Activated CD4-positive, alpha-beta T cell treated with anti-CD3 and anti-CD28 coated beads for 36 hours (primary cell): Measurements from ENCODE around the gene ECM2. TPM values are rescaled to one million over a fixed set of nuclear protein-coding genes. Genes with fewer than 3 reads are reported as not detected.

Experiments
- ATAC-seq: fragments of 200-7000 bp; cut with Tn5 transposase; one replicate; pipeline ENCODE4 v1.10.0; 2021; ENCODE audit warnings: mild to moderate bottlenecking, moderate library complexity
- CTCF ChIA-PET: fragments of 350-600 bp; sonication (Branson Sonifier 250); formaldehyde crosslinking; loops from one replicate; lab custom pipeline; 2021; ENCODE audit warnings: antibody characterized with exemption; lab: Charles Lee
- POLR2A ChIA-PET: fragments of 350-600 bp; sonication (Branson Sonifier 250); formaldehyde crosslinking; loops from one replicate; lab custom pipeline; 2021; ENCODE audit warnings: antibody characterized with exemption, inconsistent platforms; lab: Charles Lee
- DNase-seq: peaks from one replicate; pipeline ENCODE4 v3.0.0-alpha.2; 2020
- H3K27ac Mint-ChIP-seq: one replicate; pipeline ENCODE4 v1.8.0; 2021; ENCODE audit warnings: mixed read lengths
- H3K27me3 Mint-ChIP-seq: one replicate; pipeline ENCODE4 v1.8.0; 2021; ENCODE audit warnings: mixed read lengths
- H3K36me3 Mint-ChIP-seq: one replicate; pipeline ENCODE4 v1.8.0; 2021; ENCODE audit warnings: low read depth, mixed read lengths
- H3K4me1 Mint-ChIP-seq: one replicate; pipeline ENCODE4 v1.8.0; 2021; ENCODE audit warnings: mixed read lengths
- H3K4me3 Mint-ChIP-seq: one replicate; pipeline ENCODE4 v1.8.0; 2021; ENCODE audit warnings: mild to moderate bottlenecking, moderate library complexity, mixed read lengths
- H3K9me3 Mint-ChIP-seq: one replicate; pipeline ENCODE4 v1.8.0; 2021; ENCODE audit warnings: low read depth, mixed read lengths
- intact Hi-C, 2 experiments: fragments of 100-400 bp; cut with DNase I in 1 of 2; cut with micrococcal nuclease in 1 of 2; formaldehyde crosslinking; loops; one replicate each; pipeline versions ENCODE4 v1.14.2 to v1.15.1; 2022 to 2024; cut with DNase I, micrococcal nuclease
- total RNA-seq, 2 experiments: library from RNA; stranded (reverse); gene quantifications; one replicate each; pipeline ENCODE4 v1.2.3, GENCODE V29; 2021

ECM2 gene
- total RNA-seq, 2 experiments from 2014 or later, result not detected

- POLR2A ChIA-PET, result no interaction called here
- Mint-ChIP-seq H3K9me3 (no peaks in the 10 kb centered on the region), H3K27ac (no peak overlapping the region), H3K4me3 (no peak overlapping the region), H3K4me1 (no peaks in the 10 kb centered on the region), H3K36me3 (no peaks in the 10 kb centered on the region), H3K27me3 (no peaks in the 10 kb centered on the region)
- CTCF ChIA-PET, result no interaction called here
- ATAC-seq (no peak), DNase-seq (no peak)
- intact Hi-C loops, result no loop called here
Observed at GRCh38 chr9:92525306-92525705, 10.5 kb downstream of the ECM2 start.

- ChIA-PET POLR2A (no interaction called here), CTCF (no interaction called here)
- Mint-ChIP-seq H3K9me3 (no peaks in the 10 kb centered on the region), H3K27me3 (no peaks in the 10 kb centered on the region), H3K4me3 (no peak overlapping the region), H3K36me3 (no peaks in the 10 kb centered on the region), H3K4me1 (no peaks in the 10 kb centered on the region), H3K27ac (no peak overlapping the region)
- DNase-seq (no peak), ATAC-seq (no peak)
- intact Hi-C loops, result no loop called here
Observed at GRCh38 chr9:92524881-92525280, 10.9 kb downstream of the ECM2 start.

GRCh38 chr9:92522983-92523970 is 12.5 kb downstream of the ECM2 start:
- H3K4me1 Mint-ChIP-seq, result no peaks in the 10 kb centered on the region
- DNase-seq (no peak), ATAC-seq (no peak)
- POLR2A ChIA-PET, result no interaction called here
- H3K4me3 Mint-ChIP-seq, result no peak overlapping the region
- CTCF ChIA-PET, result interaction anchor here (1.2 kb wide), 1 partner anchor 13 kb away, joined by 3 read pairs; the partner anchor contains the start of gene ECM2
- intact Hi-C loops, result no loop called here
- no peaks in the 10 kb centered on the region for H3K27me3 Mint-ChIP-seq
- H3K36me3 Mint-ChIP-seq, result no peaks in the 10 kb centered on the region
- no peak overlapping the region for H3K27ac Mint-ChIP-seq
- H3K9me3 Mint-ChIP-seq, result no peaks in the 10 kb centered on the region

- no peak for DNase-seq
- Mint-ChIP-seq H3K4me1 (no peaks in the 10 kb centered on the region), H3K4me3 (no peak overlapping the region), H3K27ac (no peak overlapping the region), H3K9me3 (no peaks in the 10 kb centered on the region), H3K36me3 (no peaks in the 10 kb centered on the region), H3K27me3 (no peaks in the 10 kb centered on the region)
- intact Hi-C loops, result no loop called here
- CTCF ChIA-PET, result interaction anchor here (0.9 kb wide), 1 partner anchor 9 kb away, joined by 3 read pairs; no protein-coding TSS in a partner anchor
- ATAC-seq, result no peak
- POLR2A ChIA-PET, result no interaction called here
Observed at GRCh38 chr9:92520837-92521236, 15.0 kb downstream of the ECM2 start.

GRCh38 chr9:92518199-92518598 is 17.6 kb downstream of the ECM2 start:
- ATAC-seq (no peak), DNase-seq (no peak)
- intact Hi-C loops, result no loop called here
- Mint-ChIP-seq H3K9me3 (no peaks in the 10 kb centered on the region), H3K27me3 (no peaks in the 10 kb centered on the region), H3K4me3 (no peak overlapping the region), H3K4me1 (no peaks in the 10 kb centered on the region), H3K27ac (no peak overlapping the region), H3K36me3 (no peaks in the 10 kb centered on the region)
- POLR2A ChIA-PET, result no interaction called here
- CTCF ChIA-PET, result interaction anchor here (1.0 to 1.6 kb wide), 3 partner anchors 9 to 273 kb away, joined by 3 to 4 read pairs (median 3); no protein-coding TSS in a partner anchor

GRCh38 chr9:92517046-92517445 is 18.7 kb downstream of the ECM2 start:
- ChIA-PET POLR2A (no interaction called here), CTCF (interaction anchor here (0.5 kb wide), 1 partner anchor 331 kb away, joined by 5 read pairs; no protein-coding TSS in a partner anchor)
- intact Hi-C loops, result no loop called here
- Mint-ChIP-seq H3K27me3 (no peaks in the 10 kb centered on the region), H3K36me3 (no peaks in the 10 kb centered on the region), H3K27ac (no peak overlapping the region), H3K4me3 (no peak overlapping the region), H3K4me1 (no peaks in the 10 kb centered on the region), H3K9me3 (no peaks in the 10 kb centered on the region)
- DNase-seq, result no peak
- ATAC-seq, result no peak

- H3K36me3 Mint-ChIP-seq, result no peaks in the 10 kb centered on the region
- ATAC-seq (no peak), DNase-seq (no peak)
- H3K9me3 Mint-ChIP-seq, result no peaks in the 10 kb centered on the region
- H3K4me3 Mint-ChIP-seq, result no peak overlapping the region
- no peaks in the 10 kb centered on the region for H3K4me1 Mint-ChIP-seq
- H3K27me3 Mint-ChIP-seq, result no peaks in the 10 kb centered on the region
- CTCF ChIA-PET, result no interaction called here
- POLR2A ChIA-PET, result no interaction called here
- intact Hi-C loops, result no loop called here
- H3K27ac Mint-ChIP-seq, result no peak overlapping the region
Observed at GRCh38 chr9:92516521-92516920, 19.3 kb downstream of the ECM2 start.

- no peaks in the 10 kb centered on the region for H3K27me3 Mint-ChIP-seq
- POLR2A ChIA-PET, result no interaction called here
- no peak for DNase-seq
- H3K4me1 Mint-ChIP-seq, result no peaks in the 10 kb centered on the region
- H3K36me3 Mint-ChIP-seq, result no peaks in the 10 kb centered on the region
- intact Hi-C loops, result no loop called here
- CTCF ChIA-PET, result no interaction called here
- H3K9me3 Mint-ChIP-seq, result no peaks in the 10 kb centered on the region
- no peak overlapping the region for H3K27ac Mint-ChIP-seq
- H3K4me3 Mint-ChIP-seq, result no peak overlapping the region
- ATAC-seq, result no peak
Observed at GRCh38 chr9:92514635-92515034, 21.2 kb downstream of the ECM2 start.

GRCh38 chr9:92513349-92513748 is 22.4 kb downstream of the ECM2 start:
- Mint-ChIP-seq H3K27me3 (no peaks in the 10 kb centered on the region), H3K27ac (no peak overlapping the region), H3K9me3 (no peaks in the 10 kb centered on the region), H3K4me3 (no peak overlapping the region), H3K4me1 (no peaks in the 10 kb centered on the region), H3K36me3 (no peaks in the 10 kb centered on the region)
- DNase-seq (no peak), ATAC-seq (no peak)
- ChIA-PET POLR2A (no interaction called here), CTCF (no interaction called here)
- intact Hi-C loops, result no loop called here

GRCh38 chr9:92512622-92513021 is 23.2 kb downstream of the ECM2 start:
- no peak for ATAC-seq
- intact Hi-C loops, result no loop called here
- Mint-ChIP-seq H3K4me3 (no peak overlapping the region), H3K4me1 (no peaks in the 10 kb centered on the region), H3K27ac (no peak overlapping the region), H3K9me3 (no peaks in the 10 kb centered on the region), H3K27me3 (no peaks in the 10 kb centered on the region), H3K36me3 (no peaks in the 10 kb centered on the region)
- ChIA-PET POLR2A (no interaction called here), CTCF (interaction anchor here (0.8 to 1.0 kb wide), 3 partner anchors 8 to 372 kb away, joined by 3 to 5 read pairs (median 3); no protein-coding TSS in a partner anchor)
- DNase-seq, result no peak

- H3K9me3 Mint-ChIP-seq, result no peaks in the 10 kb centered on the region
- no peak for DNase-seq
- H3K4me3 Mint-ChIP-seq, result no peak overlapping the region
- H3K27me3 Mint-ChIP-seq, result no peaks in the 10 kb centered on the region
- H3K27ac Mint-ChIP-seq, result no peak overlapping the region
- ChIA-PET CTCF (no interaction called here), POLR2A (no interaction called here)
- no peaks in the 10 kb centered on the region for H3K4me1 Mint-ChIP-seq
- no peak for ATAC-seq
- H3K36me3 Mint-ChIP-seq, result no peaks in the 10 kb centered on the region
- intact Hi-C loops, result no loop called here
Observed at GRCh38 chr9:92510747-92511146, 25.0 kb downstream of the ECM2 start.

- ChIA-PET CTCF (no interaction called here), POLR2A (no interaction called here)
- no peak for ATAC-seq
- no peak for DNase-seq
- Mint-ChIP-seq H3K4me1 (no peaks in the 10 kb centered on the region), H3K27ac (no peak overlapping the region), H3K36me3 (no peaks in the 10 kb centered on the region), H3K27me3 (no peaks in the 10 kb centered on the region), H3K4me3 (no peak overlapping the region), H3K9me3 (no peaks in the 10 kb centered on the region)
- intact Hi-C loops, result no loop called here
Observed at GRCh38 chr9:92509050-92509449, 26.7 kb downstream of the ECM2 start.
